ENCODE measurements around the gene GRIN2A.

GRCh38 chr16:10113248-10113647, 69.0 kb downstream of the GRIN2A start:
- TF ChIP-seq, protein P1, sequence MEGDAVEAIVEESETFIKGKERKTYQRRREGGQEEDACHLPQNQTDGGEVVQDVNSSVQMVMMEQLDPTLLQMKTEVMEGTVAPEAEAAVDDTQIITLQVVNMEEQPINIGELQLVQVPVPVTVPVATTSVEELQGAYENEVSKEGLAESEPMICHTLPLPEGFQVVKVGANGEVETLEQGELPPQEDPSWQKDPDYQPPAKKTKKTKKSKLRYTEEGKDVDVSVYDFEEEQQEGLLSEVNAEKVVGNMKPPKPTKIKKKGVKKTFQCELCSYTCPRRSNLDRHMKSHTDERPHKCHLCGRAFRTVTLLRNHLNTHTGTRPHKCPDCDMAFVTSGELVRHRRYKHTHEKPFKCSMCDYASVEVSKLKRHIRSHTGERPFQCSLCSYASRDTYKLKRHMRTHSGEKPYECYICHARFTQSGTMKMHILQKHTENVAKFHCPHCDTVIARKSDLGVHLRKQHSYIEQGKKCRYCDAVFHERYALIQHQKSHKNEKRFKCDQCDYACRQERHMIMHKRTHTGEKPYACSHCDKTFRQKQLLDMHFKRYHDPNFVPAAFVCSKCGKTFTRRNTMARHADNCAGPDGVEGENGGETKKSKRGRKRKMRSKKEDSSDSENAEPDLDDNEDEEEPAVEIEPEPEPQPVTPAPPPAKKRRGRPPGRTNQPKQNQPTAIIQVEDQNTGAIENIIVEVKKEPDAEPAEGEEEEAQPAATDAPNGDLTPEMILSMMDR (IDR thresholded peaks at IDR 0.05) = no peak
- TF ChIP-seq POLR2A (IDR thresholded peaks at IDR 0.05) = no peak

Data from body of pancreas (tissue), 4 donors.